H9 (cell line): ENCODE results near the gene PRSS50. TPM values are rescaled to one million over a fixed set of nuclear protein-coding genes. Genes with fewer than 3 reads are reported as not detected.

ENCODE experiments used
- DNase-seq: peaks from one replicate; pipeline ENCODE4 v3.0.0-alpha.2; 2017
- H2AFZ ChIP-seq: one replicate; pipeline ENCODE4 v1.6.1; 2013; ENCODE audit warnings: mild to moderate bottlenecking, low read length, control low read depth, moderate library complexity
- H2AK5ac ChIP-seq: 2 replicates; pipeline ENCODE4 v1.6.1; 2013; ENCODE audit warnings: low read length, control low read depth, mixed read lengths; ENCODE audit not compliant: insufficient read length
- H2BK120ac ChIP-seq: one replicate; pipeline ENCODE4 v1.6.1; 2013; ENCODE audit warnings: low read depth, mild to moderate bottlenecking, low read length, control low read depth, inconsistent platforms; ENCODE audit not compliant: poor library complexity, severe bottlenecking
- H2BK12ac ChIP-seq: 2 replicates; pipeline ENCODE4 v1.6.1; 2013; ENCODE audit warnings: low read length, control low read depth, mixed read lengths, low read depth; ENCODE audit not compliant: insufficient read length
- H2BK15ac ChIP-seq: 2 replicates; pipeline ENCODE4 v1.6.1; 2013; ENCODE audit warnings: low read depth, low read length, control low read depth
- H2BK20ac ChIP-seq: one replicate; pipeline ENCODE4 v1.6.1; 2013; ENCODE audit warnings: low read depth, mild to moderate bottlenecking, low read length, control low read depth, inconsistent platforms; ENCODE audit not compliant: poor library complexity, severe bottlenecking
- H2BK5ac ChIP-seq: 2 replicates; pipeline ENCODE4 v1.6.1; 2013; ENCODE audit warnings: low read length, control low read depth, mixed read lengths; ENCODE audit not compliant: insufficient read length
- H3K14ac ChIP-seq: 2 replicates; pipeline ENCODE4 v1.6.1; 2013; ENCODE audit warnings: low read length, control low read depth; ENCODE audit not compliant: insufficient read depth
- H3K18ac ChIP-seq: 2 replicates; pipeline ENCODE4 v1.6.1; 2013; ENCODE audit warnings: low read depth, mild to moderate bottlenecking, mixed read lengths, low read length, control low read depth; ENCODE audit not compliant: insufficient read length
- H3K23ac ChIP-seq: 2 replicates; pipeline ENCODE4 v1.6.1; 2013; ENCODE audit warnings: low read length, control low read depth, mixed read lengths, low read depth; ENCODE audit not compliant: insufficient read length
- H3K23me2 ChIP-seq: 2 replicates; pipeline ENCODE4 v1.6.1; 2013; ENCODE audit warnings: low read depth, mild to moderate bottlenecking, mixed read lengths, low read length, control low read depth; ENCODE audit not compliant: insufficient read length, poor library complexity, severe bottlenecking
- H3K27ac ChIP-seq: 2 replicates; pipeline ENCODE4 v1.5.1; 2013; ENCODE audit warnings: low read length, control low read depth, mixed read lengths, low read depth; ENCODE audit not compliant: insufficient read length
- H3K27me3 ChIP-seq: 2 replicates; pipeline ENCODE4 v1.6.1; 2013; ENCODE audit warnings: low read length, control low read depth, inconsistent platforms; ENCODE audit not compliant: insufficient read depth
- H3K4ac ChIP-seq: 2 replicates; pipeline ENCODE4 v1.6.1; 2013; ENCODE audit warnings: low read depth, mild to moderate bottlenecking, control low read depth, inconsistent platforms, low read length, moderate library complexity
- H3K4me1 ChIP-seq: 2 replicates; pipeline ENCODE4 v1.6.1; 2013; ENCODE audit warnings: low read length, control low read depth, inconsistent platforms; ENCODE audit not compliant: insufficient read depth
- H3K4me2 ChIP-seq: 2 replicates; pipeline ENCODE4 v1.6.1; 2013; ENCODE audit warnings: low read length, control low read depth, mixed read lengths; ENCODE audit not compliant: insufficient read length, insufficient read depth
- H3K56ac ChIP-seq: 2 replicates; pipeline ENCODE4 v1.6.1; 2013; ENCODE audit warnings: low read depth, mild to moderate bottlenecking, mixed read lengths, low read length, control low read depth; ENCODE audit not compliant: insufficient read length
- H3K79me1 ChIP-seq: 2 replicates; pipeline ENCODE4 v1.6.1; 2013; ENCODE audit warnings: low read depth, mild to moderate bottlenecking, moderate library complexity, low read length, control low read depth, inconsistent platforms; ENCODE audit not compliant: insufficient read depth, poor library complexity, severe bottlenecking
- H3K79me2 ChIP-seq: 2 replicates; pipeline ENCODE4 v1.6.1; 2013; ENCODE audit warnings: low read length, control low read depth, inconsistent platforms; ENCODE audit not compliant: insufficient read depth
- H3K9ac ChIP-seq: 2 replicates; pipeline ENCODE4 v1.6.1; 2013; ENCODE audit warnings: low read length, control low read depth, mixed read lengths; ENCODE audit not compliant: insufficient read length; ENCODE audit errors: extremely low read depth
- H3K9me3 ChIP-seq: one replicate; pipeline ENCODE4 v1.6.1; 2013; ENCODE audit warnings: low read depth, low read length, inconsistent platforms; ENCODE audit not compliant: control insufficient read depth
- H3T11ph ChIP-seq: one replicate; pipeline ENCODE4 v1.6.1; 2013; ENCODE audit warnings: mild to moderate bottlenecking, low read length, control low read depth, inconsistent platforms
- H4K20me1 ChIP-seq: one replicate; pipeline ENCODE4 v1.6.1; 2013; ENCODE audit not compliant: control insufficient read depth, insufficient read length, insufficient read depth
- H4K5ac ChIP-seq: 2 replicates; pipeline ENCODE4 v1.6.1; 2013; ENCODE audit warnings: low read depth, mild to moderate bottlenecking, mixed read lengths, low read length, control low read depth; ENCODE audit not compliant: insufficient read length
- H4K8ac ChIP-seq: replicated peaks from 2 replicates; pipeline ENCODE4 v1.6.1; 2013; ENCODE audit warnings: low read length, control low read depth, mixed read lengths, low read depth; ENCODE audit not compliant: insufficient read length
- H4K91ac ChIP-seq: 2 replicates; pipeline ENCODE4 v1.6.1; 2013; ENCODE audit warnings: low read depth, mild to moderate bottlenecking, moderate library complexity, mixed read lengths, low read length, control low read depth; ENCODE audit not compliant: insufficient read length
- H3K27ac Mint-ChIP-seq, 3 experiments: 2 replicates in 2 of 3; 3 replicates in 1 of 3; pipeline ENCODE4 v1.8.0; 2020 to 2021; ENCODE audit warnings: mixed read lengths in 3 of 3, mild to moderate bottlenecking in 1 of 3, moderate library complexity in 1 of 3
- H3K27me3 Mint-ChIP-seq: 2 replicates; pipeline ENCODE4 v1.8.0; 2021; ENCODE audit warnings: low read depth, mild to moderate bottlenecking, moderate library complexity, mixed read lengths
- H3K36me3 Mint-ChIP-seq, 3 experiments: 2 replicates in 2 of 3; 3 replicates in 1 of 3; pipeline ENCODE4 v1.8.0; 2020 to 2021; ENCODE audit warnings: low read depth in 3 of 3, mixed read lengths in 3 of 3; ENCODE audit not compliant: insufficient read depth in 1 of 3
- H3K4me1 Mint-ChIP-seq, 2 experiments: 2 replicates each; pipeline ENCODE4 v1.8.0; 2020; ENCODE audit warnings: mixed read lengths in 2 of 2
- H3K4me3 Mint-ChIP-seq, 2 experiments: 2 replicates in 1 of 2; 3 replicates in 1 of 2; pipeline ENCODE4 v1.8.0; 2020 to 2021; ENCODE audit warnings: mild to moderate bottlenecking in 2 of 2, mixed read lengths in 2 of 2, moderate library complexity in 1 of 2
- H3K9me3 Mint-ChIP-seq, 2 experiments: 2 replicates in 1 of 2; 3 replicates in 1 of 2; pipeline ENCODE4 v1.8.0; 2020; ENCODE audit warnings: mild to moderate bottlenecking in 2 of 2, mixed read lengths in 2 of 2, moderate library complexity in 1 of 2
- CTCF ChIP-seq: fragments of 200-600 bp; sonication (generic); conservative IDR thresholded peaks from 3 replicates; pipeline ENCODE4 v1.8.0; 2021; ENCODE audit warnings: antibody characterized with exemption, mild to moderate bottlenecking
- WGBS: extraction: QIAGEN DNeasy Blood & Tissue Kit; methylation state at CpG from one replicate; pipeline ENCODE4 v1.1.7; 2013; ENCODE audit warnings: missing lambda C conversion rate, low lambda C conversion rate, mixed read lengths; ENCODE audit not compliant: insufficient read length; ENCODE audit errors: extremely low coverage; 5-methylcytosine and 5-hydroxymethylcytosine counted together
- total RNA-seq: library from RNA; stranded (reverse); gene quantifications from 2 replicates; pipeline ENCODE4 v1.2.1, GENCODE V29; 2021

Gene PRSS50
- total RNA-seq, 1 experiment from 2014 or later, result 0.24 TPM

GRCh38 chr3:46749129-46749528, 31.5 kb upstream of the PRSS50 start:
- Histone ChIP-seq H2AK5ac (no peak overlapping the region), H3K27ac (no peak overlapping the region), H3K4me1 (peaks cover 4% of the 10 kb centered on the region), H4K20me1 (no peaks in the 10 kb centered on the region), H3K14ac (no peak overlapping the region), H3T11ph (no peak overlapping the region), H3K79me2 (no peaks in the 10 kb centered on the region), H3K79me1 (no peaks in the 10 kb centered on the region), H3K18ac (no peak overlapping the region), H3K9ac (no peak overlapping the region), H2AFZ (no peak overlapping the region), H3K27me3 (no peaks in the 10 kb centered on the region), H2BK5ac (no peak overlapping the region), H4K5ac (no peak overlapping the region), H3K23ac (no peak overlapping the region), H2BK15ac (no peak overlapping the region), H2BK120ac (no peak overlapping the region), H2BK20ac (no peak overlapping the region), H2BK12ac (no peak overlapping the region), H4K8ac (no peak overlapping the region), H3K4me2 (no peak overlapping the region), H3K4ac (no peak overlapping the region), H3K56ac (no peak overlapping the region), H3K9me3 (no peaks in the 10 kb centered on the region), H4K91ac (no peak overlapping the region), H3K23me2 (no peaks in the 10 kb centered on the region)
- peaks cover 6% of the 10 kb centered on the region for H3K27me3 Mint-ChIP-seq
- no peaks in the 10 kb centered on the region for H3K9me3 Mint-ChIP-seq
- no peaks in the 10 kb centered on the region; a peak in 1 of 7 replicates for H3K36me3 Mint-ChIP-seq
- WGBS, result no CpG with 5 or more reads among the region's 4 CpGs
- DNase-seq, result no peak
- peak overlapping the region in 1 of 3 experiments; percentile 57; a peak in 1 of 7 replicates for H3K27ac Mint-ChIP-seq
- H3K4me1 Mint-ChIP-seq, result peaks cover 5 to 12% of the 10 kb centered on the region in 2 experiments; a peak in 3 of 4 replicates
- no peak overlapping the region for H3K4me3 Mint-ChIP-seq
- TF ChIP-seq CTCF, result no peak
